Panc1 (cell line): ENCODE results near the gene ASXL3. TPM values are rescaled to one million over a fixed set of nuclear protein-coding genes. Genes with fewer than 3 reads are reported as not detected.

Source experiments
- ATAC-seq: fragments of 200-7000 bp; cut with Tn5 transposase; 2 replicates; pipeline ENCODE4 v1.9.1; 2020; ENCODE audit warnings: mild to moderate bottlenecking, moderate library complexity
- BruUV-seq: library from RNA; stranded (reverse); fragments of 400-500 nt; replicated peaks from 2 replicates; lab custom pipeline; 2021; lab: Mats Ljungman, UMichigan
- CTCF ChIA-PET: fragments of 300-600 bp; sonication (Branson Sonifier 250); formaldehyde crosslinking; loops from one replicate; lab custom pipeline; 2022; ENCODE audit warnings: antibody characterized with exemption; lab: Charles Lee
- POLR2A ChIA-PET: fragments of 300-600 bp; sonication (Branson Sonifier 250); formaldehyde crosslinking; loops from one replicate; lab custom pipeline; 2022; ENCODE audit warnings: antibody characterized with exemption; lab: Charles Lee
- DNase-seq: peaks from one replicate; pipeline ENCODE4 v3.0.0-alpha.2; 2010; ENCODE audit warnings: low read depth, low spot score
- H3K27ac ChIP-seq: 2 replicates; pipeline ENCODE4 v1.5.1; 2011; ENCODE audit warnings: mild to moderate bottlenecking, low read length, inconsistent platforms
- H3K27me3 ChIP-seq: fragments of 200-500 bp; sonication (Bioruptor generic); 2 replicates; pipeline ENCODE4 v1.6.0; 2014; ENCODE audit warnings: low read length, inconsistent platforms; ENCODE audit not compliant: control insufficient read depth, insufficient read depth
- H3K36me3 ChIP-seq: fragments of 200-500 bp; sonication (Bioruptor generic); 2 replicates; pipeline ENCODE4 v1.5.1; 2014; ENCODE audit warnings: inconsistent platforms, mild to moderate bottlenecking, low read length, moderate library complexity; ENCODE audit not compliant: control insufficient read depth, insufficient read depth
- H3K4me1 ChIP-seq: 2 replicates; pipeline ENCODE4 v1.5.1; 2011; ENCODE audit warnings: inconsistent platforms, mild to moderate bottlenecking, low read length, moderate library complexity; ENCODE audit not compliant: control insufficient read depth, insufficient read depth
- H3K4me3 ChIP-seq, 2 experiments: 2 replicates each; pipeline ENCODE4 v1.5.1; 2011 to 2012; ENCODE audit warnings: low read depth in 2 of 2, low read length in 2 of 2, mild to moderate bottlenecking in 2 of 2, inconsistent platforms in 1 of 2, moderate library complexity in 1 of 2
- H3K9me3 ChIP-seq: fragments of 200-500 bp; sonication (Bioruptor generic); 2 replicates; pipeline ENCODE4 v1.5.1; 2014; ENCODE audit warnings: low read depth, mild to moderate bottlenecking, inconsistent platforms, low read length, moderate library complexity; ENCODE audit not compliant: control insufficient read depth, insufficient read depth
- CTCF ChIP-seq: fragments of 450-650 bp; IDR thresholded peaks from 2 replicates; pipeline ENCODE4 v1.5.1; 2017; ENCODE audit warnings: mild to moderate bottlenecking
- POLR2AphosphoS5 ChIP-seq: IDR thresholded peaks from 2 replicates; pipeline ENCODE4 v1.6.1; 2012; ENCODE audit warnings: mild to moderate bottlenecking, low read depth, low read length, moderate library complexity
- REST ChIP-seq, 2 experiments: IDR thresholded peaks; 2 replicates each; pipeline ENCODE4 v1.6.1; 2011 to 2012; ENCODE audit warnings: low read depth in 2 of 2, control low read depth in 1 of 2, low read length in 1 of 2, mild to moderate bottlenecking in 1 of 2, moderate library complexity in 1 of 2; ENCODE audit not compliant: insufficient read depth in 1 of 2
- SIN3A ChIP-seq: IDR thresholded peaks from 2 replicates; pipeline ENCODE4 v1.6.1; 2012; ENCODE audit warnings: low read depth, mild to moderate bottlenecking, low read length, moderate library complexity, borderline replicate concordance; ENCODE audit not compliant: insufficient read depth
- TCF7L2 ChIP-seq: IDR thresholded peaks from 2 replicates; pipeline ENCODE4 v1.6.1; 2011; ENCODE audit warnings: mild to moderate bottlenecking, low read depth, low read length, inconsistent platforms
- in situ Hi-C: cut with HindIII; loops from 2 replicates; pipeline ENCODE4 v1.10.0; 2016; ENCODE audit warnings: low sequenced_read_pairs, low pct_unique_long_range_greater_than_20kb
- intact Hi-C: fragments of 100-400 bp; cut with micrococcal nuclease; formaldehyde crosslinking; loops from one replicate; pipeline ENCODE4 v1.10.0; 2022; ENCODE audit not compliant: unreplicated experiment
- total RNA-seq: library from RNA; stranded (reverse); gene quantifications from one replicate; pipeline ENCODE4 v1.2.1, GENCODE V29; 2021; ENCODE audit not compliant: unreplicated experiment

ASXL3 gene
- total RNA-seq, 1 experiment from 2014 or later = 0.74 TPM

GRCh38 chr18:33755391-33755790, 177.4 kb downstream of the ASXL3 start:
- no peaks in the 10 kb centered on the region for H3K36me3 ChIP-seq
- intact Hi-C loops (no loop called here), in situ Hi-C loops (no loop called here)
- no peak overlapping the region for H3K4me3 ChIP-seq
- CTCF ChIA-PET = no interaction called here
- ATAC-seq (no peak), DNase-seq (no peak)
- no peak for TF ChIP-seq CTCF
- no peak for TF ChIP-seq REST (IDR thresholded peaks at IDR 0.05; ENCODE audit: insufficient read depth in 1 of 2, low read depth in 2 of 2, low read length in 1 of 2)
- TF ChIP-seq TCF7L2 = no peak
- TF ChIP-seq POLR2AphosphoS5 = no peak
- no peak for TF ChIP-seq SIN3A
- POLR2A ChIA-PET = no interaction called here
- peaks cover 3% of the 10 kb centered on the region; the same call in 1 of the 2 replicates for H3K4me1 ChIP-seq
- no TSS peak for BruUV-seq
- H3K9me3 ChIP-seq = no peaks in the 10 kb centered on the region
- no peak overlapping the region for H3K27ac ChIP-seq
- H3K27me3 ChIP-seq = no peaks in the 10 kb centered on the region

GRCh38 chr18:33755931-33756560, 178.0 kb downstream of the ASXL3 start:
- POLR2A ChIA-PET = no interaction called here
- TF ChIP-seq TCF7L2 (no peak), REST (IDR thresholded peaks at IDR 0.05; ENCODE audit: insufficient read depth in 1 of 2, low read depth in 2 of 2, low read length in 1 of 2) (no peak), CTCF (no peak), POLR2AphosphoS5 (no peak), SIN3A (no peak)
- Histone ChIP-seq H3K4me1 (peaks cover 3% of the 10 kb centered on the region; the same call in 1 of the 2 replicates), H3K4me3 (no peak overlapping the region), H3K27me3 (no peaks in the 10 kb centered on the region), H3K36me3 (no peaks in the 10 kb centered on the region), H3K9me3 (no peaks in the 10 kb centered on the region), H3K27ac (no peak overlapping the region)
- in situ Hi-C loops = no loop called here
- intact Hi-C loops = no loop called here
- peak; percentile 81 for DNase-seq
- CTCF ChIA-PET = no interaction called here
- ATAC-seq = peak; percentile 89
- BruUV-seq = no TSS peak
